GM19328 (cell line): ENCODE measurements around the gene SAMD15.
"Not testable (repeated sequence)": the region's sequence is repeated elsewhere in the genome, so short reads cannot be mapped to it uniquely, and the experiment has no call there.

ENCODE experiments used
- ATAC-seq: cut with Tn5 transposase; IDR thresholded peaks from one replicate; pipeline ENCODE4 v1.9.1; 2021; ENCODE audit warnings: mild to moderate bottlenecking, moderate library complexity; ENCODE audit not compliant: unreplicated experiment

The SAMD15 gene

DNA sequence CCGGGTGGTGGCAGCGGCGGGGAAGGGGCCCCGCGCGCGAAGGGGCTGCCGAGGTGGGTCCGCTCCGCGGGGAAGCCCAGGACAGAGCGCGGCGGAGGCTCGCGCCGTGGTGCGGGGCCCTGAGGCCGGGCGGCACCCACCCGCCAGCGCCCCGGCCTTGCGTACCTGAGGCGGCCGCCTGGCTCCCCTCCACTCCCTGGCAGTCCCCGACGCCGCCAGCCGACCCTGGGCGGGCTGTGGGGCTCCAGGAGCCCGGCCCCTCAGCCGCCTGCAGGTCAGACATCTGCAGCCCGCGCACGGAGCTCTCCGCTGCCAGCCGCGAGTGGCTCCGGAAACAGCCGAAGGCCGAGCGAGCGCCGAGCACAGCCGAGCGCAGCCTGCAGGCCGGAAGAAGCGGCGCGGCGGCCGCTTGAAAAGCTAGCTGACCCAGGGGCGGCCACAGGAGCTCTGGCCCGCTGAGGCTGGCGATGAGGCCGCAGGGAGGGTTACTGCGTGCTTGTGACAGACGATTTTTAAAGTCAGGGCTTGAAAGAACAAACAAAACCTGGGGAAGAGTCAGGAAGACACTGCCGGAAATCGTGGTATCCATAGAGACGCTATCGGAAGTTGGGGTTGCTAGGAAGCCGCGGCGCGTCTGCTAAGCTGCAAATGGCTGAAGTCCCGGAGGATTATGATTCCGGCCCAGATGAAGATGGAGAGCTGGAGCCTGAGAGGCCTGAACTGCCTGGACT, at the start of gene SAMD15, which contains the start of gene TMED8:
TSS of gene SAMD15 (plus strand) at position 609 of the 731 bp plus-strand sequence. CDS start at position 649, 40 bp downstream.
TSS of gene TMED8 (minus strand) at position 324 of the 731 bp plus-strand sequence. CDS start at position 283, 41 bp downstream.
- ATAC-seq = peak; percentile 80

DNA sequence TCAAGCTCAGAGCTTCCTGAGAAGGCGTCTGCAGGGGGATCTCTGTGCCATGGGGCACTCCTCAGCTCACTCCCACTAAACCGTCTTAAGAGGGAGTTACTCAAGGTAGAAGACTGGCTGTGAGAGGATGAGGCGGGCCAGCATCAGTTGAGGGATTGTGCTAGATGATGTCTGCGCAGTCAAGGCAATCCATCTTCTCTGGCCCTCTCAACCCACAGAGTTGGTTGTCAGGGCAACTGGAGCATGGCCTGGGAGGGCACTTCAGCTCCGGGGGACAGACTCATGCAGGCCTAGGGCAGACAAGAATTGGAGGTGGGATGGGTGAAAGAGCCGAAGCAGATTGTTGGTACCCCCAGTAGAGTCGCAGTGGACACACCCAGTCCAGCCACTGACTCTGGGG, 47.3 kb upstream of the SAMD15 start:
- ATAC-seq = no peak

DNA sequence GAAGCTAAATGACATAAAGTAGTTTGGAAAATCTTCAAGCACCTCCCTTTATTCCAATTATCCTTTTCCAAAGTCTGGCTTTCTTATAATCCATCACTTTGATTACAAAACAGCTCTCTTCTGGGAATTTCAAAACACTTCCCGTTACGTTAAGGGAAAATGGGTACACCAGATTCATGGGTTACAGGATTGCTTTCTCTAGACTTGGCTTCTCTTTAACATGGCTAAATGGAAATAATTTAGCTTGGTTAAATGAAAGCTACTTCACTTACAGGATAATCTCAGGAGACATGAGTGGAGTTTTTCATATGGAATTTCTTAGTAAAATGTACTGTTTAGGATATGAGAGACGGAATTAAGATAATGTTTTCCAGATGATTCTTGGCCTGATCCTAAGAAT, 41.6 kb upstream of the SAMD15 start:
- no peak for ATAC-seq

DNA sequence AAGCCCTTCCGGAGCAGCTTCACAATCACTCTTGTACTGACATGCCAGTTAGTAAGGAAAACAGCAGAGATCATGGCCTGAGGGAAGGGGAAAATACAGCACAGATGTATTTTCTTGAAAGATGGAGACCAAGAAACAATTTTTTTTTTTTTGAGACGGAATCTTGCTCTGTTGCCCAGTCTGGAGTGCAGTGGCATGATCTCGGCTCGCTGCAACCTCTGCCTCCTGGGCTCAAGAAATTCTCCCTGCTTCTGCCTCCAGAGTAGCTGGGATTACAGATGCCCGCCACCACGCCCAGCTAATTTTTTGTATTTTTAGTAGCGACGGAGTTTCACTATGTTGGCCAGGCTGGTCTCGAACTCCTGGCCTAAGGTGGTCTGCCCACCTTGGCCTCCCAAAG, 39.9 kb upstream of the SAMD15 start:
- not testable (repeated sequence) for ATAC-seq

DNA sequence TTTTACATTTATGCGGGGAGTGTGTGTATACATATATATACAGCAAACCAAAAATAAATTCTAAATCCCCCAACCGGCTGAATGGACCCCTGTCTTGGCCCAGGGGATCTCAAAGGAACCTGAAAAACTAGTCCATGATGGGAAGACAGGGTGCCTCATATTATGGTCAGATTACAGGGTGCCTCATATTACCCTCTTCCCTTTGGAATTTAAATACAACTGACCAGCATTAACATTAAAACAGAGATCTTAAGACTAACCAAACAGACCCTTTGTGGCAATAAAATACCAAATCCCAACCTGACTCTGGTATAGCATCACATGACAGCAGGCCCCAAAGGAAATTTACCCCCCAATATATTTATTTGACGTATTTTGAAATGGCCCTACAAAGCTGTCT, 39.3 kb upstream of the SAMD15 start:
- no peak for ATAC-seq

DNA sequence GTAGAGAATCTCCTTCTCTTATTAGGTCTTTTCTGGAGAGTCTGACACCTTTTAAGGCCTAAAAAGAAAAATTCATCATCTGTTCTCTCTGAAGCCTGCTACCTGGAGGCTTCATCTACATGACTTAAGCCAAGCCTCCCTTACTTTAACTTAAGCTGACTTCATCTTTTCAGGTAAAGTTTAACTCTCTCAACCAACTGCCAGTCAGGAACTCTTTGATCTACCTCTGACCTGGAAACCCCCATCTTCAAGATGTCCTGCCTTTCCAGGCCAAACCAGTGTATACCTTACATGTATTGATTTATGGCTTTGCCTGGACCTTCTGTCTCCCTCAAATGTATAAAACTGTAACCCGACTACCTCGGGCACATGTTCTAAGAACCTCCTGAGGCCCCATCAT, 38.9 kb upstream of the SAMD15 start:
- ATAC-seq = no peak

DNA sequence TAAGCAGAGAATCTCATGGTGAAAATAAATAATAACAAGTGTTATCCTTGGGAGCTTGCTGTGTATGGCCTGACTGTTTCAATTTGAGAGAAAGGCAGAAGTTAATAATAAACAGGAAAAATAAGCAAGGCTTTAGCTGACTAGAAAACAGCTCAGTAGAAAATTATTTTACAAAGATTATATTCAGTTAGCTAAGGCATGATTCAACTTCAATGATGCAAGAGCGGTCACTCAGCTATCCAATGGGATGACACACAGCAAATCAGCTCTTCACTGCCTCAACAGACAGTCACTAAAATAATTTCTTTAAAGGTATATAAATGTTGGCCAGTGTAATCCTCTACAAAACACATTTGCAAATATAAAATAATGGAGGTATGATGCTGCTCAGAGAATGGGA, 37.8 kb upstream of the SAMD15 start:
- no peak for ATAC-seq

DNA sequence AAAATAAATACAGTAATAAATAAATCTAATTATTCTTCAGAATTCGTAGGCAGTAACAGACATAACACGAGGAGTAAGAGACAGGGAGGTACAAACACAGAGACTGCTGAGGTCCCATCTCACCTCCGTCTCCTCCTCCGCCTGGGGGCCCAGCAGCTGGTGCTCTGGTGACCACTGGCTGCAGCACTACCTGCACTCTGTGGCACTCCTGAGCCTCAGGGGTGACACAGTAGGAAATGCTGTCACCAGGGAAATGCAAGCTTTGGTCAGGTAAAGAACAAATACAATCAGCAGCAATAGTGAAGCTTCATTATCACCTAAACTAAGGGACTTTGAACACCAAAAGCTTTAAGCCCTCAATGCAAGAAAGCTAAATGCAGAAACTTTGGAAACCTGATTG, 36.8 kb upstream of the SAMD15 start:
- no peak for ATAC-seq

DNA sequence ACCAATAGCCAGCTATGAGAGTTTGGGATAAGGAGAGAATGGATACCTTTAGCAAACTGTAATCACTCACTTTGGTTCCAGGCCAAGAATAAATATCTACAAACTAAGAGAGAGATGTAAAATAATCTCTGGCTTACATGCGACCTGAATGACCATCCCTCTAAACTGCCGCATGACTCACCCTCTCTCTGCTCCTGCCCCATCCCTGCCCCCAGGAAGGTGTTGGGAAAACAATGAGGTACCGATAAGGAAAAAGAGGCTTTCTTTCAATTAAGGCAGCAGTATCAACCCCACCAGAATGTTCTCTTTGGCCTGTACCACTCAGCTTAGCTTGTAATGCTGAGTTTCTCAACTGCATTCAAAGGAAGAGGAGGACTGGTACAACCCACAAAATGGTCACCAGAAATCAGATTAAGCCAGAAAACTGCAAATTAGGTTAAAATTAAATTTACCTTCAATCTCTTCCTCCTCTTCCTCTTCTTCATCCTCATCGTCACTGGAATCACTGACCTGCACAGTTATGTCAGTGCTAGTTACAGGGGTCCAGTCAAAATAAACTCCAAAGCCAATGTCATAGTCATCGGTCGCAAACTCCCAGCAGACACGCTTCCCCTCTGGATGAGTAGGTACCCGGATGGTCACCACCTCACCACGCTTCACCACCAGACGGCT, 34.3 kb upstream of the SAMD15 start:
- ATAC-seq = no peak

DNA sequence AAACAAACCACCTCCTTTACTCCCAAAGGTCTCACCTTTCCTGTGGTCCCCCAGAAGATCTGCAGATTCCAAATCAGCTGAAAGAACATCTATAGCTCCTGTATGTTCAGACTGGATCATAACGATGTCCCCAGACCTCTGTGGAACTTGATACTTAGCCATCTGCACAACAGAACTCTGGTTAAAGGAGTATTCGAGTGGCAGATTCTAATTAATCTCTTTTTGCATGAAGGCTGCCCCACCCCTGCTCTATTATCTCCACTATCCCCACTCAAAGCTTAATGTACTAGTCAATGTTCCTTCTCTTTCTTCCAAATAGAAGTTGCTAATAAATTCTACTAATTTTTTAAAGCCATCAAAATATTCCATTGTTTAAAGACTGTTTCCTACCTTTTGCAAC, 33.5 kb upstream of the SAMD15 start:
- no peak for ATAC-seq

DNA sequence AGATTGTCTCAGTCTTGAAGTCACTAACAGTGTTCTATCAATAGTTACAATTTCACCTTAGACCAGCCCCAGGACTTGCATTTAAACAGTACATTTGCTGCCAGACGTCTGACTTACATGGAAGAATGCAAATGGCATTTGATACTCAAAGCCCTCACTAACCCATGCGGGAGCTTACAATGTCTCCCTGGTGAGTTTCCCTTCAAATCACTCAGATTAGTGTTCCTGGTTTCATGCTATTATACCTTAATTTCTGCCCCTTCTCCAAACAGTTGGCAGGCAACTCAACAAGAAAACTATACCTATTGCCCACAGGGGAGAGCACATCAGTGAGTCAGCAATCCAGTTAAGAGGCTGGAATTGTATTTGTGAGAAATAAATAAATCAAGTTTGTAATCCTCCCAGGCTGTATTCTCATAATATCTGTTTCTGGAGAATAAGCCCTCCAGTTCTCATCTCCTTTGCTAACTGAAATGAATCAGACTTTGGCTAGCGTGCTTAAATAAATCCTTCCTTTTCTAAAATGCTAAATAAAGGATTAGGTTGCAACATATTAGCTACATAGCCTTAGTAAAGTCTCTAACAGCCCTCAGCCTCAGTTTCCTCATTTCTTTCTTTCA, 32.7 kb upstream of the SAMD15 start:
- ATAC-seq = no peak

DNA sequence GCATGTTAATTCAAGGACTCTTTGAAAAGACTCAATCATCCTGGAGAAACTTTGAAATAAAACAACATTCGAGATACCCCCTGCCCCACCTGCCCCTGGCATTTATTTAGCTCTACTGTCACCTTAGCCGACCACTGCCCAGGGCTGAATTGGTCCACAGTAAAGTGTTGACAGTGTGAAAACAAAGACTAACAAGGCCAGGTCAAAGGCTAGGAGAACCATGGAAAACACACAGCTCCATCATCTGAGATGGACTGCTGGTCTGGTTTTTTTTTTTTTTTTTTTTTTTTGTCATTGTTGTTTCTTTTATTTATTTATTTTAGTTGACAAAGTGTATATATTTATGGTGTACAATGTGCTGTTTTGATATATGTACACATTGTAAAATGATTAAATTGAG, 30.7 kb upstream of the SAMD15 start:
- ATAC-seq = no peak

DNA sequence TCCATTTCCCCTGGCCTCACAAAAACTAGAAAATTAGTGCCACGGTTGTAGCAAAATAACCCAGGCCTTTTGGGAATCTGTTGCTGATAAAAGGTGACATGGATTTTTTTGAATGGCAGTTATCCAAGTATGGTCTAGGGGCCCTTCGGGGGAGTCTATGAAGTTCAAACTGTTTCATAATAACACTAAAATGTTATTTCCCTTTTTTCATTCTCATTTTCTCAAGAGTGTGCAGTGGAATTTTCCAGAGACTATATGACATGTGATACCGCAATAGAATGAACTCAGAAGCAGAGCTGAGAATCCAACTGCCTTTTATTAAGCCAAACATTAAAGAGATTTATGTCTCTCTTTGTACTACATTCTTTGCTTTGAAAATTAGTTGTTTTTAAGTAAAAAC, 29.4 kb upstream of the SAMD15 start:
- ATAC-seq = no peak

DNA sequence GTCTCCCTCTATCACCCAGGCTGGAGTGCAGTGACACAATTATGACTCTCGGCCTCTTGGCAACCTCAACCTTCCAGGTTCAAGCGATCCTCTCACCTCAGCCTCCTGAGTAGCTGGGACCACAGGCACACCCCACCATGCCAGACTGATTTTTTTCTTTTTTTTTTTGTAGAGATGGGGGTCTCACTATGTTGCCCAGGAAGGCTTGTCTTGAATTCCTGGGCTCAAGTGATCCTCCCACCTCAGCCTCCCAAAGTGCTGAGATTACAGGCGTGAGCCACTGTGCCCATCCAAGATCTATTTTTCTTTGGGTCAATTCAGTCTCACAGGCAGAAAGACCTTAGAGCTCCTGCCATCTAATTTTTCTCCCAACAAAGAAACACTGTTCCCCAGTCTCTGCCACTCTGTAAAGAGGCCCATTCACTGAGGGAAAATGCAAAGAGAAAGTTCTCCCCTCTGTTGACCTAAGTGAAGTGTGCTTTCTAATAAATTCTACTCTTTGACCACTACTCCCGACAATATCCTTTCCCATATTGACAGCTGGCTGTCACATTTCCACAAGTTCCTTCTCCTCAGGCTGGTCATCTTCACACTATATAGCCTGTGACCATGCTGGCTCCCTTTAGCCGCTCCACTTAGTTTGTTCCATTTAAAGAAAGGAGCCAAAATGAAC, 23.6 kb upstream of the SAMD15 start:
- no peak for ATAC-seq

DNA sequence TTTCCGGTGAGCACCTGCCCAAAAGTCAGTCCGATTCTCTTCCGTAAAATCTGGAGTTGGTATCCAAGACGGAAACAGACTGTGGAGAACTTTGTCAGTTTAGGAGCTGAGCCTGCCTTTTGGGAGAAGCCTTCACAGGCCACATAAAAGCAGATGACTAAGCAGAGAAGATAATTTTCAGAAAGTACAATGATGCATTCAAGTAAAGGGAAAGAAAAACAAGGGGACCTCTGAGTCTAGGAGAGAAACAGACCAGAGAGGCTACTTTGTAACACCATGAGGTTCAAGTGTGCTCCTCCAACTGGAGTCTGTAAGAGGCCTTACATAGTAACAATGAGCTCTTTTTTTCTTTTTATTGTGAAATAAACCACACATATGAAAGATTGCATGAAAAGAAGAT, 21.4 kb upstream of the SAMD15 start:
- no peak for ATAC-seq

DNA sequence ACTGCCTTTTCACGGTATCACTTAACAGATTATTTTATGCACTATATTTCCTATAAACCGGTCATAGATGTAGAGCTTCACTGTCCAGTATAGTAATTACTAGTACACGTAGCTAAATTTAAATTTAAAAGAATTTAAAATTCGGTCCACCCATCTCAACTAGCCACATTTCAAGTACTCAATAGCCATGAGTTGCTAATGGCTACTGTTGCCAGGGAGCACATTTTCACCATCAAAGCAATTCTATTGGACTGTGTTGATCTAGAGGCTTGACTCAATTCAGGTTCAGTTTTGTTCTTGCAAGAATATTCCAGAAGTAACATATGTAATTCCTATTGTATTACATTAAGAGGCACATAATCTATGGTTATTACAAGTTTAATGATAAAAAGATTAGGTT, 20.3 kb upstream of the SAMD15 start:
- no peak for ATAC-seq

DNA sequence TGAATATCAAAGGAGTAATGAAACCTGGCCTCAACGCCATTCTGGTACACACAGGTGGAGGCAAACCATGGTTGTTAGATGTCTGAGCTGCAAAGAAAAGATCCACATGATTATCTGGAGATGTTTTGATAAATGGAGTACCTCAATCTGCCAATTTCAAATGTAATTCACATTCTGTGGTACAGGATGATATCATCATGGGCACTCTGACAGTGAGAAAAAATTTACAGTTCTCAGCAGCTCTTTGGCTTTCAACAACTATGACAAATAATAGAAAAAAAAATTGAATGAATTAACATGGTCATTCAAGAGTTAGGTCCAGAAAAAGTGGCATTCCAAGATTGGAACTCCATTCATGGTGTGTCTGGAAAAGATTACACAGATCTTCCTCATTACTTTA, 17.6 kb upstream of the SAMD15 start:
- ATAC-seq = no peak

DNA sequence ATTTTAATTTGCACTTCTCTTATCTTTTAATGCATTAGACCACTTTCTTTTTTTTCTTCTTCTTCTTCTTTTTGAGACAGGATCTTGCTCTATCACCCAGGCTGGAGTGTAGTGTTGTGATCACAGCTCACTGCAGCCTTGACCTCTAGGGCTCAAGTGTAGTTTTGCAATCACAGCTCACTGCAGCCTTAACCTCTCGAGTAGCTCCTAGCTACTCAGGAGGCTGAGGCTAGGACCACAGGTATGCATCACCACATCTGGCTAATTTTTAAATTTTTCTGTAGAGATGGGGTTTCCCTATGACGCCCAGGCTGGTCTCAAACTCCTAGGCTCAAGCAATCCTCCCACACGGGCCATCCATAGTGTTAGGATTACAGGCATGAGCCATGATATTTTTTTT, 13.0 kb upstream of the SAMD15 start:
- no peak for ATAC-seq

DNA sequence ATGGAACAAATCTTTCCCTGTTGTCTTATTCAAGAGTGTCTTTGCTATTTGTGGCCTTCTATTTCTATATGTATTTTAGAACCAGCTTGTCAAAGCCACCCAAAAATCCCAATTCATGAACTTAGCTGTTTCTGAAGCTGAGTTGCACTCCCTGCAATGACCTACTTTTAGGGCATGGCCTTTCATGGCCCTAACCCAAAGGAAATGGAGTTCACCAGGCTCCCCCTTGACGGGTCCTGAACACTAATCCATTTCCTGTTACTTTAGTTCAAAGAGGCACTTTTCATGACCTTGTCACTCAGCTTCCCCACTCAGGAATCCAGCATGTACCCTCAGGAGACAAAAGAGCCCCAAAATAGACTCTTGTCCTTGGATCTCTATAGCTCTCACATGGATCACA, 7.9 kb upstream of the SAMD15 start:
- ATAC-seq = no peak

DNA sequence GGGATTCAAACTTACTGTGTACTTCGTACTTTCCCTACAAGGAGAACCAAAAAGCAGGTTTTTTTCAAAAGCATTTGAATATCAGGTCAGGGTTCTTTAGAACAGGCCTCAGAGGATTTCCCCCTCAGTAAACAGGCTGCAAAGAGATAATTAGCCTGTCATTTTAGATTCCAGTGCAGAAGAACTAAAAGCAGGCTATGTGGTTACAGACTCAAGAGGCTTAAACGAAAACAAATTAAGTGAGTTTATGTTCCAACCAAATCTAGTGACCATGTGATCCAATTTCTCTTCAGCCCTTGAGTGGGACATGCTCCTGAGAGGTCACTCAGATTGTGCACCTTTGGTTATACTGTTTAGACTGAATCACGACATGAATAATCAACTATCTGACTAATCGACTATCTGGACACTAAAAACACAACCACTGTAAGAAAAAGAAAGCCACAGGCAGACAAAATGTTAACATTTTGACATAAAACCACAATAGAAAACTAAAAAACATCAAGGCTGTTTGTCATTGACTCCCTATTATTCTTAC, 4.8 kb upstream of the SAMD15 start:
- ATAC-seq = no peak
